MM.1S (cell line): ENCODE measurements around the gene L3MBTL4.

Source experiments
- DNase-seq: peaks from one replicate; pipeline ENCODE4 v3.0.0-alpha.2; 2015
- H2AFZ ChIP-seq: fragments of 300-600 bp; sonication (generic); 2 replicates; pipeline ENCODE4 v1.6.0; 2016; ENCODE audit warnings: antibody characterized with exemption, low read length
- H3F3A ChIP-seq: fragments of 300-600 bp; sonication (generic); 2 replicates; pipeline ENCODE4 v1.6.1; 2016; ENCODE audit warnings: mild to moderate bottlenecking, antibody characterized with exemption, low read length, moderate library complexity, mixed read lengths; ENCODE audit not compliant: insufficient read depth
- H3K27ac ChIP-seq: fragments of 300-600 bp; sonication (generic); 2 replicates; pipeline ENCODE4 v1.5.1; 2016; ENCODE audit warnings: mild to moderate bottlenecking, low read length
- H3K27me3 ChIP-seq: fragments of 300-600 bp; sonication (generic); replicated peaks from 2 replicates; pipeline ENCODE4 v1.6.0; 2016; ENCODE audit warnings: low read length; ENCODE audit not compliant: insufficient read depth
- H3K36me3 ChIP-seq: fragments of 300-600 bp; sonication (generic); replicated peaks from 2 replicates; pipeline ENCODE4 v1.6.1; 2016; ENCODE audit warnings: mild to moderate bottlenecking, low read length, mixed read lengths; ENCODE audit not compliant: insufficient read depth
- H3K4me1 ChIP-seq: fragments of 300-600 bp; sonication (generic); 2 replicates; pipeline ENCODE4 v1.6.1; 2016; ENCODE audit warnings: low read length, mixed read lengths
- H3K4me2 ChIP-seq: fragments of 300-600 bp; sonication (generic); 2 replicates; pipeline ENCODE4 v1.6.0; 2016; ENCODE audit warnings: low read depth, low read length
- H3K4me3 ChIP-seq: fragments of 300-600 bp; sonication (generic); 2 replicates; pipeline ENCODE4 v1.5.1; 2016; ENCODE audit warnings: low read length, mixed read lengths
- H3K79me2 ChIP-seq: fragments of 300-600 bp; sonication (generic); 2 replicates; pipeline ENCODE4 v1.6.1; 2016; ENCODE audit warnings: mixed run types, low read length, mixed read lengths
- H3K9ac ChIP-seq: fragments of 300-600 bp; sonication (generic); 2 replicates; pipeline ENCODE4 v1.6.1; 2016; ENCODE audit warnings: low read length, mixed read lengths
- H3K9me2 ChIP-seq: fragments of 300-600 bp; sonication (generic); replicated peaks from 2 replicates; pipeline ENCODE4 v1.6.1; 2016; ENCODE audit warnings: mild to moderate bottlenecking, low read length, mixed read lengths; ENCODE audit not compliant: insufficient read depth
- H3K9me3 ChIP-seq: fragments of 300-600 bp; sonication (generic); replicated peaks from 2 replicates; pipeline ENCODE4 v1.6.1; 2016; ENCODE audit warnings: mild to moderate bottlenecking, low read length, mixed read lengths; ENCODE audit not compliant: insufficient read depth
- H4K20me1 ChIP-seq: fragments of 300-600 bp; sonication (generic); 2 replicates; pipeline ENCODE4 v1.6.1; 2016; ENCODE audit warnings: mild to moderate bottlenecking, low read length, moderate library complexity, mixed read lengths; ENCODE audit not compliant: insufficient read depth
- CTCF ChIP-seq: fragments of 300-600 bp; sonication (generic); IDR thresholded peaks from 2 replicates; pipeline ENCODE4 v1.5.1; 2016; ENCODE audit warnings: antibody characterized with exemption, low read length, mixed read lengths
- EZH2 ChIP-seq: fragments of 300-600 bp; sonication (generic); optimal IDR thresholded peaks from 2 replicates; pipeline ENCODE3; 2017; ENCODE audit warnings: low read depth, mild to moderate bottlenecking, antibody characterized with exemption, low read length, mixed read lengths
- EZH2phosphoT487 ChIP-seq: fragments of 300-600 bp; sonication (generic); IDR thresholded peaks from 2 replicates; pipeline ENCODE4 v1.6.1; 2018; ENCODE audit warnings: antibody characterized with exemption, low read length

L3MBTL4 gene

GRCh38 chr18:6059551-6059950 lies 355.2 kb downstream of the L3MBTL4 start:
- Histone ChIP-seq H3K9me2 (no peaks in the 10 kb centered on the region), H3K27me3 (no peaks in the 10 kb centered on the region), H3K4me3 (no peak overlapping the region), H2AFZ (no peak overlapping the region), H3K79me2 (no peaks in the 10 kb centered on the region), H3K9me3 (no peaks in the 10 kb centered on the region), H3K9ac (no peak overlapping the region), H3K36me3 (no peaks in the 10 kb centered on the region), H4K20me1 (no peaks in the 10 kb centered on the region), H3F3A (no peaks in the 10 kb centered on the region), H3K4me2 (no peak overlapping the region), H3K4me1 (no peaks in the 10 kb centered on the region), H3K27ac (no peak overlapping the region)
- TF ChIP-seq EZH2phosphoT487 (no peak), CTCF (no peak), EZH2 (no peak)
- DNase-seq: no peak

- Histone ChIP-seq H3K36me3 (no peaks in the 10 kb centered on the region), H3K27ac (no peak overlapping the region), H4K20me1 (no peaks in the 10 kb centered on the region), H3K9ac (no peak overlapping the region), H2AFZ (no peak overlapping the region), H3K79me2 (no peaks in the 10 kb centered on the region), H3F3A (no peaks in the 10 kb centered on the region), H3K4me3 (no peak overlapping the region), H3K9me3 (no peaks in the 10 kb centered on the region), H3K4me1 (no peaks in the 10 kb centered on the region), H3K4me2 (no peak overlapping the region), H3K27me3 (no peaks in the 10 kb centered on the region), H3K9me2 (no peaks in the 10 kb centered on the region)
- no peak for DNase-seq
- TF ChIP-seq CTCF: no peak
- TF ChIP-seq EZH2phosphoT487: no peak
- TF ChIP-seq EZH2: no peak
Measured at GRCh38 chr18:6058941-6059340, 355.8 kb downstream of the L3MBTL4 start.

- no peaks in the 10 kb centered on the region for H4K20me1 ChIP-seq
- H3K9ac ChIP-seq: no peak overlapping the region
- H3K4me1 ChIP-seq: no peaks in the 10 kb centered on the region
- no peaks in the 10 kb centered on the region for H3K9me2 ChIP-seq
- no peak for TF ChIP-seq CTCF
- no peak for TF ChIP-seq EZH2phosphoT487
- TF ChIP-seq EZH2: no peak
- H3K79me2 ChIP-seq: no peaks in the 10 kb centered on the region
- H3K4me3 ChIP-seq: no peak overlapping the region
- no peaks in the 10 kb centered on the region for H3K27me3 ChIP-seq
- no peak overlapping the region for H2AFZ ChIP-seq
- H3F3A ChIP-seq: no peaks in the 10 kb centered on the region
- H3K4me2 ChIP-seq: no peak overlapping the region
- H3K36me3 ChIP-seq: no peaks in the 10 kb centered on the region
- no peaks in the 10 kb centered on the region for H3K9me3 ChIP-seq
- DNase-seq: no peak
- no peak overlapping the region for H3K27ac ChIP-seq
Measured at GRCh38 chr18:6057604-6058003, 357.1 kb downstream of the L3MBTL4 start.
